GM21619 (cell line): ENCODE data around the gene ZSWIM5.
"Not testable (repeated sequence)": the region's sequence is repeated elsewhere in the genome, so short reads cannot be mapped to it uniquely, and the experiment has no call there.

ENCODE experiments used
- ATAC-seq: cut with Tn5 transposase; IDR thresholded peaks from one replicate; pipeline ENCODE4 v1.9.1; 2021; ENCODE audit not compliant: unreplicated experiment

The ZSWIM5 gene

GRCh38 chr1:45205011-45205909, 1.1 kb downstream of the ZSWIM5 start:
- ATAC-seq = peak; percentile 13

- no peak for ATAC-seq
Observed at GRCh38 chr1:45200906-45201500, 5.4 kb downstream of the ZSWIM5 start.

- ATAC-seq = no peak
Observed at GRCh38 chr1:45200435-45200834, 6.0 kb downstream of the ZSWIM5 start.

GRCh38 chr1:45198185-45198584, 8.2 kb downstream of the ZSWIM5 start:
- no peak for ATAC-seq

- ATAC-seq = no peak
Observed at GRCh38 chr1:45196863-45197262, 9.5 kb downstream of the ZSWIM5 start.

GRCh38 chr1:45191418-45191783, 15.0 kb downstream of the ZSWIM5 start:
- ATAC-seq = no peak

- no peak for ATAC-seq
Observed at GRCh38 chr1:45187725-45188124, 18.7 kb downstream of the ZSWIM5 start.

- not testable (repeated sequence) for ATAC-seq
Observed at GRCh38 chr1:45179918-45180519, 26.4 kb downstream of the ZSWIM5 start.

- ATAC-seq = no peak
Observed at GRCh38 chr1:45177452-45177851, 29.0 kb downstream of the ZSWIM5 start.

GRCh38 chr1:45172764-45173163, 33.6 kb downstream of the ZSWIM5 start:
- ATAC-seq = no peak

- no peak for ATAC-seq
Observed at GRCh38 chr1:45172005-45172404, 34.4 kb downstream of the ZSWIM5 start.

GRCh38 chr1:45171575-45171974, 34.8 kb downstream of the ZSWIM5 start:
- ATAC-seq = no peak

- no peak for ATAC-seq
Observed at GRCh38 chr1:45170151-45170742, 36.2 kb downstream of the ZSWIM5 start.

GRCh38 chr1:45167947-45168346, 38.5 kb downstream of the ZSWIM5 start:
- not testable (repeated sequence) for ATAC-seq

- not testable (repeated sequence) for ATAC-seq
Observed at GRCh38 chr1:45164307-45164706, 42.1 kb downstream of the ZSWIM5 start.

GRCh38 chr1:45163111-45163510, 43.3 kb downstream of the ZSWIM5 start:
- not testable (repeated sequence) for ATAC-seq

- not testable (repeated sequence) for ATAC-seq
Observed at GRCh38 chr1:45162041-45163035, 44.1 kb downstream of the ZSWIM5 start.

- ATAC-seq = no peak
Observed at GRCh38 chr1:45155957-45156356, 50.4 kb downstream of the ZSWIM5 start.

- no peak for ATAC-seq
Observed at GRCh38 chr1:45155423-45155822, 51.0 kb downstream of the ZSWIM5 start.

- ATAC-seq = no peak
Observed at GRCh38 chr1:45152126-45152525, 54.3 kb downstream of the ZSWIM5 start.
